Renal pelvis (tissue), 4 donors: ENCODE results near the gene URB2. TPM values are rescaled to one million over a fixed set of nuclear protein-coding genes. Genes with fewer than 3 reads are reported as not detected.
"Not testable (repeated sequence)": the region's sequence is repeated elsewhere in the genome, so short reads cannot be mapped to it uniquely, and the experiment has no call there.

ENCODE experiments used
- DNase-seq: peaks from one replicate; pipeline ENCODE4 v3.0.0-alpha.2; 2013
- polyA plus RNA-seq, 3 donors: library from polyadenylated mRNA; unstranded; fragments of 120-200 nt; gene quantifications; one replicate each; pipeline ENCODE4 v1.2.1, GENCODE V29; 2013; ENCODE audit not compliant: insufficient read length in 3 of 3

URB2 gene
- polyA plus RNA-seq, 3 donors: 7.9 to 8.9 (median 8.0) TPM

DNA sequence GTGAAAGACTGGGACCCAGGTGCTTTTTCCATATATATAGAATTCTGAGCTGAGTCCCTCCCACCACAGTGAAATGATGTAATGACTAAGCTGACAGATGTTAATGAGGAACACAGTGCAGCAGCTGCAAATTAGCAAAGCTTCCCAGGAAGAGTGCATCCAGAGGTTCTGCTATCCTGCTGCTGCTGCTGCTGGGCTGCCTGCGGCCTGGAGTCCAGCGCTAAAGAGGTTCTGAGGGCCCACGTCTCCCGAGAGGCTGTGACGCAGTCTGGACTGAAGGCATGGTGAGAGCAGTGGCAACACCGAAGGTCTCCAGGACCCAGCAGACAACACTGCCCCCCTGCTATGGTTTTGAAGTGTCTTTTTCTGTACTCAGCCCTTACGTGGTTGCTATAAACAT lies 63.9 kb downstream of the URB2 start:
- no peak for DNase-seq

DNA sequence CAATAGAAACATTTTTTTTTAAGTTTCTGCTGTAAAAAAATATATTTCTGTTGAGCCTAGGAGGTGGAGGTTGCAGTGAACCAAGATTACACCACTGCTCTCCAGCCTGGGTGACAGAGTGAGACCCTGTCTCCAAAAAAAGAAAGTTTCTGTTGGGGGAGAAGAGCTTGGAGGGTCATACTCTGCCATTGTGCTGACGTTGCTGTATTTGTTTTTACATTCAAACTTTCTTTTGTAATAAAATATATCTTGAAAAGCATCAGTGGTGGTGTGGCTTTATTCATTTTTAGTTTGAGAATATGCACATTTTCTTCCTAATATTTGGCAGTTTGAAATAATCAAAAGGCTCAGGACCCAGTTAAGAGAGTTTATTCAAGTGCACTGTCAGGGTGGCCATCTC lies 64.6 kb downstream of the URB2 start:
- DNase-seq: no peak

DNA sequence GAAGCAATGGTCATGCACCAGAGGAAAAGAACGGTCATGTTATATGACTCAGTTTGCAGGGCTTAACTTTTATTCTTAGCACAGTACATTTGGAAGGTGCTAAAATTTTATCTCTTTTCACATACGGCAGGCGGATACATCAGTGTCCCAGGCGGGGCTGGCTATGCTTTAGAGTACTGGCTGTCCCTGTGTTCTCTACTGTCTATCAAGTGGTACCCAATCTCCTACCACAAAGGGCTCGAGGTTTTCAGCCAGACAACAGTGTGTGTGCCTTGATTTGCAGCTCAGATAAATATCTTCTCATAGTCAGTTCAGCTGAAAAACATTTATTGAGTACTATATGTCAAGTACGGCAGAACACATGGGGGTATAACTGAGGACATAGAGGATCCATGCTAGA lies 65.3 kb downstream of the URB2 start:
- DNase-seq: no peak

DNA sequence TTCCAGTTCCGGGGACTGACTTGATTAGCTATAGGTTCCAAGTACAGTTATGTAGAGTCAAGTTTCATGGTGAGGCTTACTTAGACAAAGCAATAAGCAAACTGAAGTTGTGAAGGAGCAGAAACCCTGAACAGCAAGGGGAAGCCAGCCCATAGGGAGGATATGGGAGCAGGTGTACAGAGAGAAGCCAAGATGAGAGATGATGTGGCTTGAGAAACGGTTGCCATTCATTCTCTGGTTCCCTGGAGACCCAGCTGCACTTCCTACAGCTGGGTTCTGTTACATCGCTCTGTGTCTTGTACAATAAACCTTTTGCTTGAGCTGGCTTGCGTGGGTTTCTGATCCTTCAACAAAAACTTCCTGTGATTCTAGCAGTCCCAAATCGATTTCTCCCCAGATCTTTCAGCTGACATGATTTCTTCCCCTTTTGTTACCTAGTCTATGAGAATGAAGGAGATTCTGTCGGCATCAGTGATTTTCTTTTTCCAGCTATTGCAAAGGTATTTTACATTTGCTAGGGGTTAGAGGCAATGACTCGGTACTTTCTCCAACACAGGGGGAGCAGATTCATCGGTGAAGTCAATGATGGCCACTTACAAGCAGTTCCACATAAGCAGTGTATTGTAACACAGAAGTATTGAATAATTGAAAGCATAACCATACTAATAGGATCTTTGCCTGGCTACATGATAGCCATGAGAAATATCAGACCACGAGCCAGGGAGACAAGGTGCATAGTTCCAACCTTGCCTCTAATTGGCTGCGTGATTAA lies 67.3 kb downstream of the URB2 start:
- DNase-seq: no peak

DNA sequence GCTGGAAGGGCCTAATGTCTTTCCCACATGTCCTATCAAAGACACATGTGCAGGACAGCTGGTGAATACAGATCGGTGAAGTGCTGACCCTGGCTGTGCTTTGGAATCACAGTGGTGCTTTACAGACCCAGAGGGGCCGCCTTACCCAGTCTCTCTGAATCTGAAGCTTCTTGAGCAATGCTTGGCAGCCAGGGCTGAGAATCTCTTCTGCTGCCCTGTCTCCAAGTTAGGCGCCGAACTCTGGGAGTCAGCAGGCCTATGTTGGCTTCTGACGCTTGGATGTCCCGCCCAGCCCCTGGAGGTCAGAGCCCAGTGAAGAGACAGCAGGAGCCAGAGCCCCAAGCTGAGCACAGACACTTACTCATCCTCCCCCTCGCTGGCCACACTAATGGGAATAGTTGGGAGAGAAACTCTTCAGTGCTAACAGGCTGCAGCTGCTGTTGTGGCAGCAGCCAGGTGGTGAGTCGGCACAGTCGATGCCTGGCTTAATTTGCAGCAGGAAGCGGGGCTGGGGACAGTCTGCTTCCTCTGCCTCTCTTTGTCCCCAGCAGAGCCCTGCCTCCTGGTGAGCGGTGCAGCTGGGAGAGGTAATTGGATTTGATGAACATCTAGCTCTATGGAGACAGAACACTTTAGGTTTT lies 68.1 kb downstream of the URB2 start:
- DNase-seq: peak; percentile 69

DNA sequence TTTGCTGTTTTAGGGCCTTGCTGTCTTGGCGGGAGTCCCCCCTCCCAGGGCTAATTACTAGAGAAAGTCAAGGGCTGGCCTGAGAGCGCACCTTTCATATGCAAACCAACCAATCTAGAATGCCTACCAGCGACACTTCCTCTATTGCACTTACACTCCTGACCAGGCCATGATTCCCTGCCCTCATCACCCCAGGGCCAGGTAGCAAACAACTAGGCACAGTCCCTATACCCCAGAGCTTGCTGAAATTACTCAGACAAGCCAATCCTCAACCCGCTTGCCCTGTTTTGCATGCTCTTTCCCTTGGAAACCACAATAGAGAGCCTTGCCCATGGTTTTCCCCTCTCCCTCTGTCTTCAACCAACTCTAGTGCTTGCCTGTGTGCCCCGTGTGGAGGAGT lies 70.3 kb downstream of the URB2 start:
- no peak for DNase-seq

DNA sequence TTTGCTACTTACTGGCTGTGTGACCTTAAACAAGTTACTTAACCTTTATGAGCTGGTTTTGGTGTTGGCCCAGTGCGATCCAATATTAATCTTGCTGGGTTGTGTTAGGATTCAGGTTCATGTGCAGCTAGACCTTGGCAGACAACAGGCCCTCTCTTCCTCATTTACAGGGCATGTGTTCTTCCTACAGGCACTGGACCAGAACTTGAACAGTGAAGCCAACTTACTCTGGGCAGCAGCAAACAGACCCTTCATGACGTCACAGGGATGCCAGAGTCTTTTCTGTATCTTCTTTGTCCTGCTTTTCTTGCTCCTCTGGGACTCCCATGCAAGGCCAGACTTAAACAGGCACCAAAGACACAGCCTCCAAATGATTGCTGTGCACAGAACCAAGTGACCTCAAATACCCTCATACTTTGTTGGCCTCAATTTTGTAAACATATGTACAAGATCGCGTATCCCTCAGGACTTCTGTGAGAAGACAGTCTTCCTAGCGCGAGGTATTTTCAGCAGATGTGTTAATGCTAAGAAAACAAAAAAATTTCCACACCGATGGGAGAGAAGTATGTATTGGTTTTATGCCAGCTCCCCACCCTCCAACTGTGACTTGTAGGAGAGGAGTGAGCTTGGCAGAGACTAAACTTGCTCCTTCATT lies 73.7 kb downstream of the URB2 start:
- DNase-seq: no peak

DNA sequence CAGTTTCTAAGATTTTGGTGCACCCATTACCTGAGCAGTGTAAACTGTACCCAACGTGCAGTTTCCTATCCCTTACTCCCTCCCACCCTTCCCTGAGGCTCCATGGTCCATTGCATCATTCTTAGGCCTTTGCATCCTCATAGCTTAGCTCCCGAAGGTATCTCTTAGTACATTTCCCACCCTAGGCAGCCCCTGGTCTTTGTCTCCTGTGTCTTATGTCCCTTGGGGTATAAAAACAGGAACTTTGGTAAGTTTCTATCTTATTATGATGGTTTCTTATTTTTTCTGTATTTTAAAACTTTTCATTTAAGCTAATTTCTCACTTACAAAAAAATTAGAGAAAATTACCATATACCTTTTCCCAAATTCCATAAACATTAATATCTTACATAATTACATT lies 78.1 kb downstream of the URB2 start:
- no peak for DNase-seq

DNA sequence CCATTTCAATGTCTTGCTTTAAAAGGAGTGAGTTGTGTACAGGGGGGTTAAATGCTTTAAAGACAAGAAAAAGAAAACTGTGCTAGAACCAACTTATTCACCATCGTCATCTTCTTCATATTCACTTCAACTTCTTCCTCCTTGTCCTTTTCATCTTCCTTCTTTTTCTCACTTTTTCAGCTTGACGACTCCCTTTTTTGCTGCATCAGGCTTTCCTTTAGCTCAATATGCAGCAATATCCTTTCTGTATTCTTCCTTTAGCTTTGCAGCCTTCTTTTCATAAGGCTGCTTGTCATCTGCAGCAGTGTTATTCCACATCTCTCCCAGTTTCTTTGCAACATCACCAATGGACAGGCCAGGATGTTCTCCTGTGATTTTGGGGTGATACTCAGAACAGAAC lies 79.1 kb downstream of the URB2 start:
- not testable (repeated sequence) for DNase-seq

DNA sequence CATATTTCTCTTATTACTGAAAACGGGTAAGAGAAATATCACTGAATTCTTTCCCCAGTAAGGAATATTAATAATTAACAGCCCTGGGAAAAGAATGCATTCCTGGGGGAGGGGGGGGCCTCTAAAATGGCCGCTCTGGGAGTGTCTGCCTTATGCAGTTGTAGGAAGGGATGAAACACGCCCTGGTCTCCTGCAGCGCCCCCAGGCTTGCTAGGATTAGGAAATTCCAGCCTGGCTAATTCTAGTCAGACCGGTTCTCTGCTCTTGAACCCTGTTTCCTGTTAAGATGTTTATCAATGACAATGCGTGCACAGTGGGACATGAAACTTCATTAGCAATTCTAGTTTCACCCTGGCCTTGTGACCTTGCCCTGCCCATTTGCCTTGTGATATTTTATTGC lies 81.1 kb downstream of the URB2 start:
- DNase-seq: not testable (repeated sequence)

DNA sequence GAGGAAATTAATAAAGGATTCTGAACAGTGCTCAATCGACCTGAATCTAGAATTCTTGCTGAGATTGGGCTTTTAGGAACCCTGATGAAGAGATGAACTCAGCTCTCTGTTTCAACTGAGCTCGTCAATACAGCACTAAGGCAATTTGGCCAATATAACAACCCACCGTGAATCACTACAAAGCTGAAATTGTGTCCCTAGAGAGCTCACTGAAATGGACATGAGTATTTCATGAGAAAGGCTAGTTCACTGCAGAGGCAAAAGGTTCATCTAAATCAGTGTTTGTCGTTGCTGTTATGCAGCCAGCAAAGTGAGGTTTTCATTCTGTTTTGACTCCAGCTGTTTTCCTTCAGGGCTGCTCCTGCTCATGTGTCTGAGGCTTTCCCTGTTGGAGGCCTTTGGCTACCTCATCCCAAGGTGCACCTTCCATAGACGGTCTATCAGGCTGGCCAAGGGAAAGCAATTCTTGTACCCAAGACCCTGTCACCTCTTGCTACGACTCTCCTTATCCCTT lies 83.5 kb downstream of the URB2 start:
- DNase-seq: peak; percentile 7

Other genes starting within 250 kb of the URB2 start
- 10 to 100 TPM in 1 of 3 donors, under 1 TPM in 2; 0.50 to 10.4 (median 0.70) TPM for gene ACTA1, start 192.2 kb upstream of the URB2 start, polyA plus RNA-seq
- 10 to 100 TPM; 43.2 to 49.0 (median 44.6) TPM for gene NUP133, start 117.9 kb upstream of the URB2 start, polyA plus RNA-seq
- gene ABCB10, start 67.5 kb upstream of the URB2 start, polyA plus RNA-seq: 10 to 100 TPM; 18.3 to 18.7 (median 18.5) TPM
- gene TAF5L, start 125 bp upstream of the URB2 start, polyA plus RNA-seq: 10 to 100 TPM; 17.8 to 20.5 (median 18.8) TPM